Raji (cell line): Measurements from ENCODE around the gene CNN2.

ENCODE experiments used
- POLR2A ChIP-seq: IDR thresholded peaks from 2 replicates; pipeline ENCODE4 v1.6.1; 2011; ENCODE audit warnings: low read depth, low read length, control low read depth; ENCODE audit not compliant: insufficient read depth

CNN2 gene

DNA sequence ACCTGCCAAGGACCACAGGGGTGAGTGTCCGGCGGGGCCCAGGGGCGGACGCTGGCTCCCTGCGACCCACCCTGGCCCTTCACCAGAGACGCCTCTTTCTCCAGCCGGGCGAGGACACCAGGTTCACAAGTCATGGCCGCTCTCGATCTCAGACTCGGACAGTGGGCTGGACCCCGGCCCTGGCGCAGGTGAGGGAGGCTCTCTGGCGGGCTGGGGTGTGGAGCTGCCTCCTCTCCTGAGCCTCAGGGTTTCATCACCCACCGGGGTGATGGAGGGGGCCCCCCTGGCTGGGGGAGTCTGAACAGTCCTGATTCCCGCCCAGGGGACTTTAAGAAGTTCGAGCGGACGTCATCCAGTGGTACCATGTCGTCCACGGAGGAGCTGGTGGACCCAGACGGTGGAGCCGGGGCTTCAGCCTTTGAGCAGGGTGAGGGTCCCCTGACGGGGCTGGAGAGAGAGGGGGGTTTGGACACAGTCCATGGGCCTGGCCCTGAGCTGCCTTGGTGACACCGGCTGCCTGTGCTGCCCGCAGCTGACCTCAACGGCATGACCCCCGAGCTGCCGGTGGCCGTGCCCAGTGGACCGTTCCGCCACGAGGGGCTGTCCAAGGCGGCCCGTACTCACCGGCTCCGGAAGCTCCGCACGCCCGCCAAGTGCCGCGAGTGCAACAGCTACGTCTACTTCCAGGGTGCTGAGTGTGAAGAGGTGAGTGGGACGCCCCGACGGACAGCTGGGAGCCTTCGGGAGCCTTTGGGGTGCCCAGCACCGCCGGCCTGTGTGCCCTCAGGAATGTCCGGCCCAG is 54.2 kb downstream of the CNN2 start:
- no peak for TF ChIP-seq POLR2A

DNA sequence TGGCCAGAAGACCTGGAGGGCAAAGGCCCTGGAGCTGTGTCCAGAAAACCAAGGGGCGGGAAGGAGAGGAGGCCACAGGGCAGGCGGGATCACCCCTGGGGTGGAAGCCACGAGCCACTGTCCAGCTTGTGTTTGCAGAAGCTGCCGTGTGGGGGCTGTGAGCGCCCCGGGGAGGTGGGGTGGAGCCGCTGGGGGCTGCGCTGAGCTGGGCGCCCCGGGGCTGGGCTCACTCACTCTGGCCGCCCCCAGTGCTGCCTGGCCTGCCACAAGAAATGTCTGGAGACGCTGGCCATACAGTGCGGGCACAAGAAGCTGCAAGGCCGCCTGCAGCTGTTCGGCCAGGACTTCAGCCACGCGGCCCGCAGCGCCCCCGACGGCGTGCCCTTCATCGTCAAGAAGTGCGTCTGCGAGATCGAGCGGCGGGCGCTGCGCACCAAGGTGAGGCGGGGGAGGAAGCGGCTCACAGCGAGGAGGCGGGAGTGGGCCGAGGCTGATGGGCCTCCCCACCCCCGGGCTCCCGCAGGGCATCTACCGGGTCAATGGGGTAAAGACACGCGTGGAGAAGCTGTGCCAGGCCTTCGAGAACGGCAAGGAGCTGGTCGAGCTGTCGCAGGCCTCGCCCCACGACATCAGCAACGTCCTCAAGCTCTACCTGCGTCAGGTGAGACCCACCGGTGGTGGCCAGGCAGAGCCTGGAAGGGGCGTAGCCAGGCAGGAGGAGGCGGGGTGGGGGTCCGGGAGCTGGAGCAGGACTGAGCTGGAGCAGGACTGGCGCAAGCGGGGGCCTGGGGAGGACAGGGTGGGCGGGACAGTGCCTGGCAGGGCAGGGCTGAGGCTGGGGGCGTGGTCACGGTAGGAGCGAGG is 55.1 kb downstream of the CNN2 start:
- no peak for TF ChIP-seq POLR2A

DNA sequence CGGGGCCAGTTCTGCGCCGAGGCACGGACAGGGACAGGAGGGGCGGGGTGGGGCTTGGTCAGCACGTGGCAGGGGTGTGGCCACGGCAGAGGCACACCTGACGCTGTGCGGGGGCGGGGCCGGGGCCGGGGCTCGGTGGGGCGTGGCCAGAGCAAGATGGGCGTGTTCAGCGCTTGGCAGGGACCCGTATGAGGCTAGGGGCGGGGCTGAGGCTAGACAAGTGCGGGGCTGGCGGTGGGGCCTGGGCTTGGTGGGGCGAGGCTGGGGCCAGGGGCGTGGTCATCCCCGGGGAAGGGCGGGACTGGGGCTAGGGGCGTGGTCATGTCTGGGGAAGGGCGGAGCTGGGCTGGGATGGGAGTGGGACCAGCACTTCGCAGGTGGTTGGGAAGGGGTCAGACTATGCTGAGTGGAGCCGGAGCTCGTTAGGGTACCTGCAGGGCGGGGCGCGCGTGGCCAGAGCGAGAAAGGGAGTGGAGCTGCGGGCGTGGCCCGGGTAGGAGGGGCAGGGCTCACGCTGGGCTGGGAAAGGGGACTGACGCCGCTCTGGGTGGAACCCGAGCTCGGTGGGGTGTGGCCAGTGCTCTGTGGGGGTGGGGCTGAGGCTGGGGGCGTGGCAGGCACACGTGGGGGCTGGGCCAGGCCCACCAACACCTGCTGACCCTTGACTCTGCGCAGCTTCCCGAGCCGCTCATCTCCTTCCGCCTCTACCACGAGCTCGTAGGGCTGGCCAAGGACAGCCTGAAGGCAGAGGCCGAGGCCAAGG is 55.9 kb downstream of the CNN2 start:
- no peak for TF ChIP-seq POLR2A

DNA sequence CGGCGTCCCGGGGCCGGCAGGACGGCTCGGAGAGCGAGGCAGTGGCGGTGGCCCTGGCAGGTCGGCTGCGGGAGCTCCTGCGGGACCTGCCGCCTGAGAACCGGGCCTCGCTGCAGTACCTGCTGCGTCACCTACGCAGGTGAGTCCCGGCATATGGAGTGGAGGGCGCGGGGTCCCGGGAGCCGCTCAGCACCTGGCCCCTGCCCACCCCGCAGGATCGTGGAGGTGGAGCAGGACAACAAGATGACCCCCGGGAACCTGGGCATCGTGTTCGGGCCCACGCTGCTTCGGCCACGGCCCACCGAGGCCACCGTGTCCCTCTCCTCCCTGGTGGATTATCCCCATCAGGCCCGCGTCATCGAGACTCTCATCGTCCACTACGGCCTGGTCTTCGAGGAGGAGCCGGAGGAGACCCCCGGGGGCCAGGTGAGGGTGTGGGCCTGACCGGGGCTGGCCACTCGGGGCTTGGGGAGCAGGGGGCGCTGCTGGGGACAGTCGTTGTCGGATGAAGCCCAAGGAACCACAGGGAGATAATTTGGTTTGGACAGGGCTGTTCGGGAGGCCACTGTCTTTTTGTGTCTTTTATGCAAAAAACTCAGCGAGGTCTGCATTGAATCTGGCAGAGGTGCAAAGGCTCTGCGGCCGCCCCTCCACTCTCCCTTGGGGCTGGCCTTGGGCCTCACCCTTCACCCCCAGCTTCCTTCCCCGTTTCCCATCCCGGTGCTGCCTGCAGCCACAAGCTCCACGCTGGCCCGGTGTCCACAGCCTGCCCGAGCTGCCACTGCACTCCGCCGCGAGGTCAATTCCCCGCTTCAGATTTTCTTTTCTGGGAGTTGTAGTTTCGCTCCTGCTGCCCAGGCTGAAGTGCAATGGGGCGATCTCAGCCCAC is 56.8 kb downstream of the CNN2 start:
- no peak for TF ChIP-seq POLR2A

DNA sequence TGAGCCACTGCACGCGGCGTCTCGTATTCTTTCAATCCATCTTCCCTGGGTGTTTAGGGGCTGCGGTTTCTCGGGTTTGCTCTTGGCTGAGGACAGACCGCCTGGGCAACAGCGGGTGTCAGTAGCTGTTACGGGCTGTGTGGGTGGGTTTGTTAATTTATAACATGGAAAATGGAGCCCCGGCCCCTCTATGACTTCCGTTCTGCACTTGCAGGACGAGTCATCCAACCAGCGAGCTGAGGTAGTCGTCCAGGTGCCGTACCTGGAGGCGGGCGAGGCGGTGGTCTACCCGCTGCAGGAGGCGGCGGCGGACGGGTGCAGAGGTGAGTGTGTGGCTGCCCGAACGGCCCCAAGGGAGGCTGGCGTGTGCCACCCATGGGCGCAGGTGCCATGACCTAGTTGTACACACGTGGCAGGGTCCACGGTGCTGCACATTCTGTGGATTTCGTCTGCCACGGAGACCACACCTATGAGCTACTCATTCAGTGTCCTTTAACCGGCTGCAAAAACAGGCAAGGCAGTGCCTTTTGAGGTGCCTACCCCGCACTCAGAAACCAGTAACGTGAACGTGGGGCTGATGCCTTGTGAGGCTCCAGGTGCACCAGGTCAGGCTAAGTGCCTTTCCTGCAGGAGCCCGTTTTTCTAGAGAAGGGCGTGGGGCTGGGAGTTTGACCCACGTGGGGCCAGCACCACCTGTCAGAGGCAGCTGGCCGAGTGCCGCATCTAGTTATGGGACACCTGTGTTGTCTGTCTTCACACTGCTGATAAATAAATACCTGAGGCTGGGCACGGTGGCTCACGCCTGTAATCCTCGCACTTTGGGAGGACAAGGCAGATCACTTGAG is 57.8 kb downstream of the CNN2 start:
- no peak for TF ChIP-seq POLR2A

DNA sequence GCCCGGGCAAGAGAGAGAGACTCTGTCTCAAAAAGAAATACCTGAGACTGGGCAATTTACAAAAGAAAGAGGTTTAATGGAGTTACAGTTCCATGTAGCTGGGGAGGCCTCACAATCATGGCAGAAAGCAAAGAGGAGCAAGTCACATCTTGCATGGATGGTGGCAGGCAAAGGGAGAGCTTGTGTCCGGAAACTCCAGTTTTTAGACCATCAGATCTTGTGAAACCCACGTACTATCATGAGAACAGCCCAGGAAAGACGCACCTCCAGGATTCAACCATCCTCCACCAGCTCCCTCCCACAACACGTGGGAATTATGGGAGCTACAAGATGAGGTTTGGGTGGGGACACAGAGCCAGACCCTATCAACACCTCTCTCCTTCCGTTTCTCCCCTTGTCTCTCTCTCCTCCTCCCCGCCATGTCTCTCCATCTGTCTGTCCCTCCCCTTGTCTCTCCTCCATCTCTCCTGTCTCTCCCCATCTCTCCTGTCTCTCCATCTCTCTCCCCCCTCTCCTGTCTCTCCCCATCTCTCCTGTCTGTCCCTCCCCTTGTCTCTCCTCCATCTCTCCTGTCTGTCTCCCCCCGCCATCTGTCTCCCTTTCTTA is 58.7 kb downstream of the CNN2 start:
- TF ChIP-seq POLR2A: 0 out of 2 replicates have a peak, but pooled peaks have one; percentile 9

DNA sequence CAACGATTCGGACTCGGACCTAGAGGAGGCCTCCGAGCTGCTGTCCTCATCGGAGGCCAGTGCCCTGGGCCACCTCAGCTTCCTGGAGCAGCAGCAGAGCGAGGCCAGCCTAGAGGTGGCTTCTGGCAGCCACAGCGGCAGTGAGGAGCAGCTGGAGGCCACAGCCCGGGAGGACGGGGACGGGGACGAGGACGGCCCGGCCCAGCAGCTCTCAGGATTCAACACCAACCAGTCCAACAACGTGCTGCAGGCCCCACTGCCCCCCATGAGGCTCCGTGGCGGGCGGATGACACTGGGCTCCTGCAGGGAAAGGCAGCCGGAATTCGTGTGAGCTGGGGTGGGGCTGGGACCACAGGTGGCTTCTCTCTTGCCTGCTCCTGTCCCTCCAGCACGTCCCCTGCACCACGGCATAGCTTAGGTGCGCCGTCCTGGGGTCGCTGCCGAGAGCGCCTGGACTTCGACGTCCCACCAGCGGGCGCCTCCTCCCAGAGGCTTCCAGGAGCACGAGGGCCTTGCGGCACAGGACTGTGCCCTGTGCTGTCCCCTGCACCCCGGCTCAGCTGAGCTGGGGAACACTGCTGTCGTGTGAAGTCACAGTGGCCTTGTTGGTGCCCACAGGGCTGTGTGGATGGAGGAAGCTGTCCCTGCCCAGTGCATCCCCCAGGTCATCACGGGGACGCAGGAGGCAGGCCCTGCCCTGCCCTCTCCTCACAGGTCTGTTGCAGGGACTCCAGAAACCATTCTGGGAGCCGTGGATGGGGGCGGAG is 59.5 kb downstream of the CNN2 start:
- TF ChIP-seq POLR2A: 0 out of 2 replicates have a peak, but pooled peaks have one; percentile 1

DNA sequence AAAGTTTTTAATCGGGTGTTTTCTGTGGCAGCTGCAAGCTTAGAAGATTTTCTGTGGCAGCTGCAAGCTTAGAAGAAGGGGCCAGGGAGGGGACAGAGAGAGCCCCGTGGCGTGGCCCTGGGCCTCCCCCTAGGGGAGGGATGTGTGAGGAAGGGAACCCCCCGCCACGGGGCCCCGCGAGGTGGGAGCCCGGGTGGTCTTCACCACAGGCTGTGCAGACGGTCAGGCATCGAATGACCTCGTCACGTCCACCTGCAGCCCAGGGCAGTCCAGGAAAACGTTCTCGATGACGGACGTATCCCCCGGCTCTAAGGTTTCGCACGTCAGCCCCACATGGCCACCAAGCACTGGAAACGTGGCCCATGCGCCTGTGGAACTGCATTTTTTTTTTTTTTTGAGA is 60.2 kb downstream of the CNN2 start:
- TF ChIP-seq POLR2A: no peak; the same call in 1 of the 2 replicates

DNA sequence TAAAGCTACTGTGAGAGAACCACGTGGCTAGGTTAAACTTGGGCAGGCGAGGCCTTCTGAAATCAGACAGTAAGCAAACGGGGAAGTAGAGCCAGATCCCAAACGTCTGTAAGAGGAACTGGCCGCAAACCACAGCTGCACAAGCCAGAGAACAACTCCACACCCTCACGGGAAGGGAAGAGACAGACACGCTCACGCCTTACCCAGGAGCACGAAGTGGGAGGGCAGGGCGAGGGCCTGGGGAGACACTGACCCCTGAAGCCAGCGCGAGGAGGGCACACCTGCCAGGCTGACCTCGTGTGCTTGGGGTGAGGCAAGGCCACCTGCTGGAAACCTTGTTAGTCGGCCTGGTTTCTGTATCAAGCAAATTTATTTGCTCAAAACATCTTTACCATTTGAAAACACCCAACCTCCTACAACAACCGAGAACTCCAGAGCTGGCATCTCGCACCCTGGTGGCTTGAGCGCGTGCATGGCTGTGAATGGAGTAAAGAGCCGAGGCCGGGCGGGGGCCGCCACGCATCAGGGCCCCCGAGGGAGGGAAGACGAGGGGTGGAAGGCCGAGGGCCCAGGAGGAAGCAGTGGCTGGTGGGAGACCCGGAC is 61.5 kb downstream of the CNN2 start:
- peak; percentile 2; the same call in 1 of the 2 replicates for TF ChIP-seq POLR2A

DNA sequence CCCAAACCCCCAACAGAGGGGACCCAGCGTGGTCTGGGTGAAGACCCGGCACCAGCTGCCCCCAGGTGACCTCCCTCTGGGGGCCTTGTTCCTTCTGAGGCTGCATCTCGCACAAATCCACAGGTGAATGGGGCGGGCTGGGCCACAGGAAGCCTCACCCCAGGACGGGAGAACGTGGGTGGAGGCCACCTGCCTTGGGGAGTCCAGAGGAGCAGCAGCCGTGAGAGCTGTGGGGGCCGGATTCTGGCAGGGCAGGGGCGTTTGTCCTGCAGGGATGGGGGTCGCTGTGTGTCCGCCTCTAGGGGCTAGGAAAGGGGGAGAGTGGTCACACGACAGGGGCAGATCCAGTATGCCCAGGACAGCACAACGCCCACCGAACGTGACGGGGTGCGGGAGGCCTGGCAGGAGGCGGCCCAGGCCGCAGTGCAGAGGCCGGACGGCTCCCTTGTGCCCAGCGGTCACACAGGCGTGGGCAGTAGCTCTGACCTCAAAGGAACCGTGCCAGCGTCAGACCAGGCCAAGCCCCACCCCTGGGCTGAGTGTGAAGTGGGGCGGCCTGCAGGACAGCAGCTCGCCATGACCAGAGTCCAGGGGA is 62.1 kb downstream of the CNN2 start:
- no peak for TF ChIP-seq POLR2A
